ENCODE results near the gene FMO5.

DNA sequence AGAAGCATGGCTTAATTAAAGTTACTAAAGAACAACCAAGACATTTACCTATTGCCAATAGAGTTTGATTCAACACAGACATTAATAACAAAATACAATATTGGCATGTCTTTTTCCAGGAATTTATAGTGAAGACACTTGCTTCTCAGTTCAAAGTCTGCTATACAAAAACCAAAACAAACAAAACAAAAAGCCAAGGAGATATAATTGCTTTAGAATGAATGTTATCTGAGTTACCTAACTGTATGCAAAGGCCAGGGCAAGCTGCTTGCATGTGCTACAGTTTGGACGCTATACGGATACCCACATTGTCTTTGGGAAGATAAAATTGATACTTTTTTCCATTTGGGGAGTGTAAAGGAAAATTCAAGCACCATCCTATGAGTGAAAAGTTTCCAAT is 13.6 kb downstream of the FMO5 start:
- TF ChIP-seq, protein P1, sequence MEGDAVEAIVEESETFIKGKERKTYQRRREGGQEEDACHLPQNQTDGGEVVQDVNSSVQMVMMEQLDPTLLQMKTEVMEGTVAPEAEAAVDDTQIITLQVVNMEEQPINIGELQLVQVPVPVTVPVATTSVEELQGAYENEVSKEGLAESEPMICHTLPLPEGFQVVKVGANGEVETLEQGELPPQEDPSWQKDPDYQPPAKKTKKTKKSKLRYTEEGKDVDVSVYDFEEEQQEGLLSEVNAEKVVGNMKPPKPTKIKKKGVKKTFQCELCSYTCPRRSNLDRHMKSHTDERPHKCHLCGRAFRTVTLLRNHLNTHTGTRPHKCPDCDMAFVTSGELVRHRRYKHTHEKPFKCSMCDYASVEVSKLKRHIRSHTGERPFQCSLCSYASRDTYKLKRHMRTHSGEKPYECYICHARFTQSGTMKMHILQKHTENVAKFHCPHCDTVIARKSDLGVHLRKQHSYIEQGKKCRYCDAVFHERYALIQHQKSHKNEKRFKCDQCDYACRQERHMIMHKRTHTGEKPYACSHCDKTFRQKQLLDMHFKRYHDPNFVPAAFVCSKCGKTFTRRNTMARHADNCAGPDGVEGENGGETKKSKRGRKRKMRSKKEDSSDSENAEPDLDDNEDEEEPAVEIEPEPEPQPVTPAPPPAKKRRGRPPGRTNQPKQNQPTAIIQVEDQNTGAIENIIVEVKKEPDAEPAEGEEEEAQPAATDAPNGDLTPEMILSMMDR (IDR thresholded peaks at IDR 0.05; ENCODE audit: low read length): no peak
- TF ChIP-seq EZH2 (IDR thresholded peaks at IDR 0.05; ENCODE audit: borderline replicate concordance, low read length): no peak
